ENCODE measurements around the gene GAS2L3.

DNA sequence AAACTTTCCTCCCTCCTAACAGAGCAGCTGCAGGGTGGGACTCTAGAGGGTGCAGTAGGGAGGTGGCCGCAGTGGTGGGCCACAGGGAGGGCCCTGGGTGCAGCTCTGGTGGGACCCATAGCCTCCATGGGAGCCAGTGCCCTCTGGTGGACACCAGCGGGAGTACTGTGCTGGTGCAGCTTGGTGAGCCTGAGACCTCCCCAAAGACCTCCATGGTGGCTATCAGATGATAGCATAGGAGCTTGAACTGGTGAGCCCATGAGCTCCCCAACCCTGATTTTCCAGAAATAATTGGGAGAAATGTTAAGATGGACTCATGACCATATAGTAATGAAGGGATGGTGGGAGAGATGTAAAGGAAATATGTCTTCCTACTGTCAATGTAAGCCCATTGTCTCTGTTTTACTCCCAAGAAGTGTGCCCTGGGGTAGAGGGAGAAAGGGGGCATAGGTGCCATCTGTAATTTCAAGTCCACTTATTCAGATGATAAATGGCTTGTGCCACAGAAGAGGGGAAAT, 98.7 kb downstream of the GAS2L3 start:
- TF ChIP-seq POLR2A (IDR thresholded peaks at IDR 0.05; ENCODE audit: low read length): no peak
- no peak for TF ChIP-seq GATA1 (IDR thresholded peaks at IDR 0.05; ENCODE audit: low read depth, low read length)
